Measurements from ENCODE around the gene ARFGAP1.

GRCh38 chr20:63321148-63321831 is 48.7 kb downstream of the ARFGAP1 start:
- TF ChIP-seq ZBTB43 (CRISPR knock-in tag; IDR thresholded peaks at IDR 0.05) = no peak
- no peak for TF ChIP-seq JUN (CRISPR knock-in tag; IDR thresholded peaks at IDR 0.05)
- TF ChIP-seq MAX (CRISPR knock-in tag; IDR thresholded peaks at IDR 0.05) = no peak
- TF ChIP-seq ATF2 (CRISPR knock-in tag; IDR thresholded peaks at IDR 0.05; ENCODE audit: borderline replicate concordance, low read depth) = no peak
- TF ChIP-seq AFF4 (CRISPR knock-in tag; IDR thresholded peaks at IDR 0.05; ENCODE audit: borderline replicate concordance) = no peak
- no peak for TF ChIP-seq USF1 (CRISPR knock-in tag; IDR thresholded peaks at IDR 0.05)
- no peak for TF ChIP-seq FOXP1 (CRISPR knock-in tag; IDR thresholded peaks at IDR 0.05; ENCODE audit: borderline replicate concordance)
- TF ChIP-seq ZNF532 (CRISPR knock-in tag; IDR thresholded peaks at IDR 0.05; ENCODE audit: borderline replicate concordance) = no peak
